Gastrocnemius medialis (tissue), 4 donors: Measurements from ENCODE around the gene DOCK4. TPM values are rescaled to one million over a fixed set of nuclear protein-coding genes. Genes with fewer than 3 reads are reported as not detected.

Experiments
- ATAC-seq, 2 donors: fragments of 150-250 bp; one replicate each; pipeline ENCODE4 v1.9.1; 2016
- DNase-seq, 2 donors: peaks; one replicate each; pipeline ENCODE4 v3.0.0-alpha.2; 2019
- H3K27ac ChIP-seq, 4 donors: fragments of 200-600 bp; sonication (generic); 1 replicate in 1 of 4; 2 replicates in 3 of 4; pipeline ENCODE4 v1.5.1; 2016 to 2018; ENCODE audit warnings: mild to moderate bottlenecking in 2 of 4, moderate library complexity in 1 of 4
- H3K27me3 ChIP-seq, 3 donors: fragments of 200-600 bp; sonication (generic) in 2 of 3; 1 replicate in 1 of 3; 2 replicates in 2 of 3; pipeline versions ENCODE4 v1.5.1 to v1.6.0; 2016 to 2019; ENCODE audit warnings: mild to moderate bottlenecking in 1 of 3, moderate library complexity in 1 of 3
- H3K36me3 ChIP-seq, 2 donors: fragments of 200-600 bp; sonication (generic) in 1 of 2; one replicate each; pipeline ENCODE4 v1.5.1; 2017 to 2018
- H3K4me1 ChIP-seq, 2 donors: fragments of 200-600 bp; sonication (generic) in 1 of 2; one replicate each; pipeline ENCODE4 v1.5.1; 2016 to 2017; ENCODE audit warnings: mild to moderate bottlenecking in 2 of 2
- H3K4me3 ChIP-seq, 4 donors: fragments of 200-600 bp; sonication (generic) in 3 of 4; 1 replicate in 1 of 4; 2 replicates in 3 of 4; pipeline ENCODE4 v1.5.1; 2016 to 2019; ENCODE audit warnings: mild to moderate bottlenecking in 2 of 4
- H3K9me3 ChIP-seq, 3 donors: fragments of 200-600 bp; sonication (generic) in 2 of 3; 1 replicate in 1 of 3; 2 replicates in 2 of 3; pipeline ENCODE4 v1.5.1; 2016 to 2019
- CTCF ChIP-seq, 5 experiments: fragments of 450-650 bp in 3 of 5; fragments of 200-600 bp in 2 of 5; sonication (generic) in 2 of 5; IDR thresholded peaks in 4 of 5; conservative IDR thresholded peaks in 1 of 5; 1 replicate in 4 of 5; 2 replicates in 1 of 5; pipeline ENCODE4 v1.5.1; 2016 to 2019; ENCODE audit warnings: antibody characterized with exemption in 5 of 5, mild to moderate bottlenecking in 3 of 5, moderate library complexity in 3 of 5
- POLR2A ChIP-seq, 2 donors: fragments of 450-650 bp; IDR thresholded peaks; one replicate each; pipeline ENCODE4 v1.6.1; 2017; ENCODE audit warnings: antibody characterized with exemption in 2 of 2, mild to moderate bottlenecking in 2 of 2, moderate library complexity in 2 of 2
- in situ Hi-C, 4 donors: fragments of 200-750 bp; cut with MboI; loops; one replicate each; pipeline versions ENCODE4 v1.15.0 to v1.8.0; 2017; ENCODE audit warnings: low sequenced_read_pairs in 4 of 4
- intact Hi-C: fragments of 100-400 bp; cut with DNase I; formaldehyde crosslinking; loops from one replicate; pipeline ENCODE4 v1.15.1; 2023; ENCODE audit warnings: low total_unique reads
- total RNA-seq, 4 donors: library from RNA; depleted of rRNA; stranded (reverse); fragments of >200 nt; gene quantifications; one replicate each; pipeline versions ENCODE4 v1.1.0 to v1.2.3, GENCODE V29; 2016

DOCK4 gene
- total RNA-seq, 4 donors from 2014 or later: 8.7 to 12.0 (median 10.2) TPM

DNA sequence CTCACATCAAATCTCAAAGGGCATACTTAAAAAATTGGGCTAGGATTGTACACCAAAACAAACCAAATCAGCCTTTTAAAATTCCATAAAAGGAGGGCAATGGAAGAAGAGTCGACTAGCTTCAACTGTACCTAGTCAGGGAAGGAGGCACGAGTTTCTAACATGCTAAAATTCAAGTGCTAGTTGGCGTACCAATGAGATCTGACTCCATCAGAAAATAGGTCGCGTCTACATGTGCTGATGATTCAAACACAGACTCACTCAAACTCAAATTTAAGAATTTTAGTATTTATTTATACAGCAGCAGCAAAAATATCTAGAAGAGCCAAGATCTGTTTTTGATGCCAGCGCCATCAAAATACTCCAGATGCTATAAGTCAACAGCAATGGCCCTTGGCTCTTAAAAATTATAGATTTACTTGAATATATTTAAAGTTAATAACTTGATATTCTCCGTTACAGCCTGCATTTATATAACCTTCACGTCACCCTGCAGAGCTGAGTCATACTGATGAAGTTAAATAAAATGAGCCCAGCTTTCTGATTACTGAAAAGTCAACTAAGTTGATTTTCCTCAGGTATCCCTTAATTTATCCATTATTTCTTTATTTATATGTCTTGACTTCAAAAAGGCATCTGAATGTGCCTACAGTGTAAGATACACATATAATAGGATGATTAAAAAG lies 341.8 kb downstream of the DOCK4 start:
- Histone ChIP-seq H3K27me3 (no peaks in the 10 kb centered on the region), H3K4me3 (no peak overlapping the region), H3K27ac (no peak overlapping the region), H3K9me3 (no peaks in the 10 kb centered on the region), H3K36me3 (peaks cover 0 to 4% of the 10 kb centered on the region in 2 donors), H3K4me1 (peaks cover 10 to 22% of the 10 kb centered on the region in 2 donors)
- in situ Hi-C loops (no loop called here), intact Hi-C loops (no loop called here)
- DNase-seq (no peak), ATAC-seq (no peak)
- TF ChIP-seq POLR2A (IDR thresholded peaks at IDR 0.05) (no peak), CTCF (IDR thresholded peaks at IDR 0.05 in 4 of 5, conservative IDR thresholded peaks at IDR 0.05 in 1 of 5) (no peak)

DNA sequence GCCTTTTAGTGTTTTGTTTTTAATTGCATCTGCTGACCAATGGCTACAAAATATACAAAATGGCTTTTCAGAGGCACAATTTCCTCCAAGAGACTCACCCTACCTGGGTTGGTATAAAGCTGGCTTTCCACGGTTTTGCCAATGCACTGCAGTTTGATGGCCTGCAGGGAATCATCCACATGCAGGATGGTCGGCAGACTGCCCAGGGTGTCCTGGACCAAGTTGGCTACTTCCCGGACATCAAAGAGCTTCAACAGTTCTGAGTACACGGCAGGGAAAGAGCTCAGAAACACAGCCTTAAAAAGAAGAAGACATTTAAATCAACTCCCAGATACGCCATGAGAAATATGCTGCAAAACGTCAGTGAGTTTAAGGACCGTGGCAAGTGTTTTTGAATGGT lies 342.9 kb downstream of the DOCK4 start:
- intact Hi-C loops (no loop called here), in situ Hi-C loops (no loop called here)
- Histone ChIP-seq H3K9me3 (no peaks in the 10 kb centered on the region), H3K4me1 (peaks cover 10 to 22% of the 10 kb centered on the region in 2 donors), H3K36me3 (peaks cover 0 to 4% of the 10 kb centered on the region in 2 donors), H3K4me3 (no peak overlapping the region), H3K27ac (no peak overlapping the region), H3K27me3 (no peaks in the 10 kb centered on the region)
- no peak for ATAC-seq
- no peak for TF ChIP-seq POLR2A (IDR thresholded peaks at IDR 0.05)
- no peak for TF ChIP-seq CTCF (IDR thresholded peaks at IDR 0.05 in 4 of 5, conservative IDR thresholded peaks at IDR 0.05 in 1 of 5)
- DNase-seq: no peak

- no peak for TF ChIP-seq CTCF (IDR thresholded peaks at IDR 0.05 in 4 of 5, conservative IDR thresholded peaks at IDR 0.05 in 1 of 5)
- ATAC-seq: no peak
- Histone ChIP-seq H3K36me3 (no peaks in the 10 kb centered on the region), H3K9me3 (no peaks in the 10 kb centered on the region), H3K4me3 (no peak overlapping the region), H3K27me3 (no peaks in the 10 kb centered on the region), H3K4me1 (no peaks in the 10 kb centered on the region), H3K27ac (no peak overlapping the region)
- DNase-seq: no peak
- in situ Hi-C loops (no loop called here), intact Hi-C loops (no loop called here)
Measured at GRCh38 chr7:111860248-111860647, 346.0 kb downstream of the DOCK4 start.

DNA sequence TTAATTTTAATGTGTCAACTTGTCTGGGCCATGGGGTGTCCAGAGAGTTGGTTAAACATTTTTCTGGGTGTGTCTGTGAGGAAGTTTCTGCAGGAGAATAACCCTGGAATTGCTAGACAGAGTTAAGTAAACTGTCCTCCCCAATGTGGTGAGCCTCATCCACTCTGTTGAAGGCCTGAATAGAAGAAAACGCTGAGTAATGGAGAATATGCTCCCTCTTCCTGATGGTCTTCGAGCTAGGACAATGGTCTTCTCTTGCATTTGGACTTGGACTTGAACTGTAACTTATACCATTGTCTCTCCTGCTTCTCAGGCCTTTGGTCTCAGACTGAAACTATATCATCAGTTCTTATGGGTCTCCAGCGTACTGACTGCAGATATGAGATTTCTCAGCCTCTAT lies 347.9 kb downstream of the DOCK4 start:
- TF ChIP-seq POLR2A (IDR thresholded peaks at IDR 0.05): no peak
- TF ChIP-seq CTCF (IDR thresholded peaks at IDR 0.05 in 4 of 5, conservative IDR thresholded peaks at IDR 0.05 in 1 of 5): no peak
- DNase-seq (no peak), ATAC-seq (no peak)
- in situ Hi-C loops (no loop called here), intact Hi-C loops (no loop called here)
- Histone ChIP-seq H3K36me3 (no peaks in the 10 kb centered on the region), H3K4me3 (no peak overlapping the region), H3K4me1 (no peaks in the 10 kb centered on the region), H3K27ac (no peak overlapping the region), H3K27me3 (no peaks in the 10 kb centered on the region), H3K9me3 (no peaks in the 10 kb centered on the region)

DNA sequence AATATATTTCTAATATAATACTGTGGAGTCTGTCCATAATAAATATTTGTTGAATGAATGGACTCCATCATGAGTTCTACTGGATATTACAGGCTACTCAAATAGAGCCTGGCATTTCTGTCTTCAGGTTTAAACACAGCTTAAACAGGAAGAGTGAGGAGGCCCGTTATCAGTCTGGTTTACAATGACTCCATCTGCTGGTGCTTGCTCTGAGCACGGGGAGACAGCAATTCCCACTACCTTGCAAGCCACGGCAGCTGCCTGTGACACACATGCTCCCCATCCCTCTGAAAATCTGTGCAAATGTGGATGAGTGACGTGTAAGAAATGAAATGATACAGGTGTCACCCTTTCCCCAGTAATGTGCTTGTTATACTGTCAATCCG lies 350.4 kb downstream of the DOCK4 start:
- intact Hi-C loops: loop anchor here (1.0 kb wide), 1 partner anchor 104 kb away; no protein-coding TSS in a partner anchor
- H3K36me3 ChIP-seq: no peaks in the 10 kb centered on the region
- no peak overlapping the region for H3K4me3 ChIP-seq
- DNase-seq (no peak), ATAC-seq (no peak)
- no peaks in the 10 kb centered on the region for H3K4me1 ChIP-seq
- no peak for TF ChIP-seq CTCF (IDR thresholded peaks at IDR 0.05 in 4 of 5, conservative IDR thresholded peaks at IDR 0.05 in 1 of 5)
- TF ChIP-seq POLR2A (IDR thresholded peaks at IDR 0.05): no peak
- no peaks in the 10 kb centered on the region for H3K27me3 ChIP-seq
- in situ Hi-C loops: no loop called here
- no peaks in the 10 kb centered on the region for H3K9me3 ChIP-seq
- no peak overlapping the region for H3K27ac ChIP-seq
